ENCODE results near the gene CHAF1A.

DNA sequence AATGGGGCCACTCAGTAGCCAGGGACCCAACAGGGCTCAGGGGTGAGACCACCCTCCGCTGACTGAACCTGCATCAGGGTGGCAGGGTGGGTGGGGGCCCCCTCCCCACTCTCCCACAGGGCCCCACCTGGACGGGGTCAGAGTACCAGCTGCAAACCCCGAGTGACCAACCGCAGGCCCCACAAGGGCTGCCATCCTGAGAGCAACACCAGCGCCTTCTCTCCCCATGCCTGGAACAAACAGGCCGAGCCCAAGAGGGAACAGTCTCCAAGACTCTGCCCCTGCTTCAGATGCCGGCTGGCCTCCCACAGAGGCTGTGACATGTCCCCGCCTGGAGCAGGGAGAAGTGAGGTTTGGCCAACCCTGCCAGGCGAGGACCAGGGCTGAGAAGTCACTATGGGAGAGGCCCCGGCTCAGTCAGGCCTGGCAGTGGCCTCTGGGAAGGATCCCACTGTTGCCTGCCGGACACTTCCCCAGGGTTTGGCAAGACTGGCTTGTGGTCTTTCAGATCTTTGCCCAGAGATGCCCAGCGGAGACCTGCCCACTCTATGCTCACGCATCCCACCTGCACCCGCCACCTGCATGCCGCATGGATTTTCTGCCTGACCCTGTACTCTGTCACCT lies 31.9 kb upstream of the CHAF1A start:
- TF ChIP-seq, protein P1, sequence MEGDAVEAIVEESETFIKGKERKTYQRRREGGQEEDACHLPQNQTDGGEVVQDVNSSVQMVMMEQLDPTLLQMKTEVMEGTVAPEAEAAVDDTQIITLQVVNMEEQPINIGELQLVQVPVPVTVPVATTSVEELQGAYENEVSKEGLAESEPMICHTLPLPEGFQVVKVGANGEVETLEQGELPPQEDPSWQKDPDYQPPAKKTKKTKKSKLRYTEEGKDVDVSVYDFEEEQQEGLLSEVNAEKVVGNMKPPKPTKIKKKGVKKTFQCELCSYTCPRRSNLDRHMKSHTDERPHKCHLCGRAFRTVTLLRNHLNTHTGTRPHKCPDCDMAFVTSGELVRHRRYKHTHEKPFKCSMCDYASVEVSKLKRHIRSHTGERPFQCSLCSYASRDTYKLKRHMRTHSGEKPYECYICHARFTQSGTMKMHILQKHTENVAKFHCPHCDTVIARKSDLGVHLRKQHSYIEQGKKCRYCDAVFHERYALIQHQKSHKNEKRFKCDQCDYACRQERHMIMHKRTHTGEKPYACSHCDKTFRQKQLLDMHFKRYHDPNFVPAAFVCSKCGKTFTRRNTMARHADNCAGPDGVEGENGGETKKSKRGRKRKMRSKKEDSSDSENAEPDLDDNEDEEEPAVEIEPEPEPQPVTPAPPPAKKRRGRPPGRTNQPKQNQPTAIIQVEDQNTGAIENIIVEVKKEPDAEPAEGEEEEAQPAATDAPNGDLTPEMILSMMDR (IDR thresholded peaks at IDR 0.05; ENCODE audit: low read depth, low read length, poor library complexity, severe bottlenecking) = no peak
- TF ChIP-seq EZH2phosphoT487 (IDR thresholded peaks at IDR 0.05; ENCODE audit: borderline replicate concordance, low read length) = no peak
